Tibial nerve (tissue), 4 donors: ENCODE measurements around the gene XG. TPM values are rescaled to one million over a fixed set of nuclear protein-coding genes. Genes with fewer than 3 reads are reported as not detected.
"Not testable (repeated sequence)": the region's sequence is repeated elsewhere in the genome, so short reads cannot be mapped to it uniquely, and the experiment has no call there.

Experiments
- DNase-seq, 2 donors: peaks; one replicate each; pipeline ENCODE4 v3.0.0-alpha.2; 2019; ENCODE audit warnings: low spot score in 2 of 2
- H3K27ac ChIP-seq, 4 donors: fragments of 200-600 bp; sonication (generic) in 3 of 4; one replicate each; pipeline ENCODE4 v1.5.1; 2017 to 2019; ENCODE audit warnings: mild to moderate bottlenecking in 1 of 4
- H3K27me3 ChIP-seq, 2 donors: fragments of 200-600 bp; sonication (generic) in 1 of 2; one replicate each; pipeline versions ENCODE4 v1.5.1 to v1.6.0; 2017 to 2019
- H3K36me3 ChIP-seq, 3 donors: fragments of 200-600 bp; sonication (generic); one replicate each; pipeline ENCODE4 v1.5.1; 2018 to 2019
- H3K4me1 ChIP-seq, 4 donors: fragments of 200-600 bp; sonication (generic) in 3 of 4; one replicate each; pipeline ENCODE4 v1.5.1; 2017 to 2019
- H3K4me3 ChIP-seq, 4 donors: fragments of 200-600 bp; sonication (generic) in 3 of 4; one replicate each; pipeline ENCODE4 v1.5.1; 2017 to 2019; ENCODE audit warnings: mild to moderate bottlenecking in 1 of 4, moderate library complexity in 1 of 4
- H3K9me3 ChIP-seq, 4 donors: fragments of 200-600 bp; sonication (generic) in 3 of 4; one replicate each; pipeline ENCODE4 v1.5.1; 2017 to 2019
- CTCF ChIP-seq, 5 experiments: fragments of 200-600 bp in 3 of 5; fragments of 450-650 bp in 2 of 5; sonication (generic) in 3 of 5; IDR thresholded peaks; one replicate each; pipeline ENCODE4 v1.5.1; 2016 to 2019; ENCODE audit warnings: antibody characterized with exemption in 5 of 5, mild to moderate bottlenecking in 3 of 5, moderate library complexity in 2 of 5
- EP300 ChIP-seq, 2 donors: sonication (generic); formaldehyde crosslinking; IDR thresholded peaks; one replicate each; pipeline ENCODE4 v1.6.1; 2017; ENCODE audit warnings: antibody characterized with exemption in 2 of 2, mild to moderate bottlenecking in 1 of 2
- POLR2A ChIP-seq, 2 donors: fragments of 450-650 bp; IDR thresholded peaks; one replicate each; pipeline ENCODE4 v1.6.1; 2017; ENCODE audit warnings: antibody characterized with exemption in 2 of 2, mild to moderate bottlenecking in 2 of 2, moderate library complexity in 2 of 2
- WGBS, 2 donors: methylation state at CpG; one replicate each; pipeline ENCODE4 v1.1.5; 2018; 5-methylcytosine and 5-hydroxymethylcytosine counted together
- total RNA-seq, 4 donors: library from RNA; depleted of rRNA; stranded (reverse); fragments of >200 nt; gene quantifications; one replicate each; pipeline ENCODE4 v1.1.0, GENCODE V29; 2016

The XG gene
- total RNA-seq, 4 donors from 2014 or later: 1.2 to 5.1 (median 3.1) TPM

GRCh38 chrX:2774057-2774456 lies 22.2 kb downstream of the XG start:
- no peak overlapping the region for H3K4me3 ChIP-seq
- peaks cover 0 to 27% (median 2%) of the 10 kb centered on the region in 4 donors for H3K9me3 ChIP-seq
- no peak for DNase-seq
- H3K27ac ChIP-seq: no peak overlapping the region
- H3K4me1 ChIP-seq: no peaks in the 10 kb centered on the region
- H3K36me3 ChIP-seq: no peaks in the 10 kb centered on the region
- H3K27me3 ChIP-seq: no peaks in the 10 kb centered on the region
- TF ChIP-seq POLR2A (IDR thresholded peaks at IDR 0.05): no peak
- no peak for TF ChIP-seq CTCF (IDR thresholded peaks at IDR 0.05)
- TF ChIP-seq EP300 (IDR thresholded peaks at IDR 0.05): no peak
- 81 to 83% methylated on average over 5 of the region's 5 CpGs for WGBS, 2 donors

DNA sequence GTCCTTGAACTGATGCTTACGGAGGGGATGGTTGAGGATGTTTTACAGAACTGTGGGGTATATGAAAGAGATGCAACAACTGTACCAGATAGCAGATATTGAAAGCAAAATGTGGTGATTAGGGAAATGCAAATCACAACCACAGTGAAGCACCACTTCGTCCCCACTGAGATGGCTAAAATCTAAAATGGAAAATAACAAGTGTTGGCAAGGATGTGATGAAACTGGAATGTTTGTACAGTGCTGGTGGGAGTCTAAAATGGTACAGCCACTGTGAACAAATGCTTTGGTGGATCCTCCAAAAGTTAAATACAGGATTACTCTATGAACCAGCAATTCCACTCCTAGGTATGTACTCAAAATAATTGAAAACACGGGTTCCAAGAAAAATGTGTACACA lies 22.9 kb downstream of the XG start:
- Histone ChIP-seq H3K27me3 (no peaks in the 10 kb centered on the region), H3K4me3 (no peak overlapping the region), H3K27ac (no peak overlapping the region), H3K4me1 (no peaks in the 10 kb centered on the region), H3K9me3 (peaks cover 0 to 21% (median 2%) of the 10 kb centered on the region in 4 donors), H3K36me3 (no peaks in the 10 kb centered on the region)
- TF ChIP-seq CTCF (IDR thresholded peaks at IDR 0.05) (no peak), EP300 (IDR thresholded peaks at IDR 0.05) (no peak), POLR2A (IDR thresholded peaks at IDR 0.05) (no peak)
- DNase-seq: no peak
- 92 to 96% methylated on average over 3 of the region's 3 CpGs for WGBS, 2 donors

- not testable (repeated sequence) for H3K9me3 ChIP-seq, H3K4me3 ChIP-seq, H3K27ac ChIP-seq, H3K27me3 ChIP-seq, H3K4me1 ChIP-seq, DNase-seq, H3K36me3 ChIP-seq
- 58 to 59% methylated on average over 12 of the region's 12 CpGs for WGBS, 2 donors
Measured at GRCh38 chrX:2780472-2781225, 28.8 kb downstream of the XG start.

DNA sequence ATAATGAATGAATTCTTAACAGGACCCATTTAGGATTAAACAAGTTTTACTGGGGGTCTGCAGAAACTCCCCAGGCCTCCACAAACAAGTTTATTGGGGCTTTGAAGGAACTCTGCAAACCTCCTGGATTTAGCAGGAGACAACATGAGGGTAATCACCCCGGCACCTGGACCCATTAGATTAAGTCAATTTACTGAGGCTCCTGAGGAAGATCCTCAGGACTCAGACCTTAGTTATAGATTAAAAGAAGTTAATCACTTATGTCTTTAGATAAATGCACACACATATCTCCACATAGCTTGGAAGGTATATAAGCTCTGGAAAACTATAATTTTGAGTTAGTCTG lies 29.4 kb downstream of the XG start:
- H3K36me3 ChIP-seq: no peaks in the 10 kb centered on the region
- H3K4me1 ChIP-seq: no peaks in the 10 kb centered on the region
- no peak for DNase-seq
- no peak overlapping the region for H3K4me3 ChIP-seq
- H3K9me3 ChIP-seq: no peaks in the 10 kb centered on the region
- 84 to 93% methylated on average over 1 of the region's 1 CpG for WGBS, 2 donors
- no peak overlapping the region for H3K27ac ChIP-seq
- no peaks in the 10 kb centered on the region for H3K27me3 ChIP-seq
- TF ChIP-seq POLR2A (IDR thresholded peaks at IDR 0.05): no peak
- no peak for TF ChIP-seq EP300 (IDR thresholded peaks at IDR 0.05)
- TF ChIP-seq CTCF (IDR thresholded peaks at IDR 0.05): no peak

GRCh38 chrX:2781698-2782097 lies 29.9 kb downstream of the XG start:
- TF ChIP-seq CTCF (IDR thresholded peaks at IDR 0.05) (no peak), POLR2A (IDR thresholded peaks at IDR 0.05) (no peak), EP300 (IDR thresholded peaks at IDR 0.05) (no peak)
- H3K27ac ChIP-seq: no peak overlapping the region
- 31 to 35% methylated on average over 6 of the region's 6 CpGs for WGBS, 2 donors
- H3K4me3 ChIP-seq: no peak overlapping the region
- H3K36me3 ChIP-seq: no peaks in the 10 kb centered on the region
- H3K9me3 ChIP-seq: no peaks in the 10 kb centered on the region
- no peaks in the 10 kb centered on the region for H3K27me3 ChIP-seq
- DNase-seq: no peak
- no peaks in the 10 kb centered on the region for H3K4me1 ChIP-seq

DNA sequence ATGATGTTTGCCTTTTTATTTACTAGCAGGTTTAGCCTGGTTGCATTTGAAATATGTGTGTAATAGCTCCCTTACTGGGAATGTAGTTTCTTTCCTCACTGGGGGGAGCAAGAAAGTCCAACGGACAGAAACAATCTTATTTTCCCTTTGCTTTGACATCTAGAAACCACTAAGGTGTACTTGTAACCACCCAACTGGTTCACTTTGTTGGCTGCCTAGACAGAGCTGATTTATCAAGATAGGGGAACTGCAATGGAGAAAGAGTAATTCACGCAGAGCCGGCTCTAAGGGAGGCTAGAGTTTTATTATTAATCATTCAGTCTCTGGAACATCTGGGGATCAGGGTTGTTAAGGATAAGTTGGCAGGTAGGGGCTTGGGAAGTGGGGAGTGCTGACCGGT lies 30.3 kb downstream of the XG start:
- H3K9me3 ChIP-seq: no peaks in the 10 kb centered on the region
- no peak for DNase-seq
- 42 to 49% methylated on average over 4 of the region's 4 CpGs for WGBS, 2 donors
- no peak overlapping the region for H3K27ac ChIP-seq
- H3K27me3 ChIP-seq: no peaks in the 10 kb centered on the region
- H3K4me1 ChIP-seq: no peaks in the 10 kb centered on the region
- no peak overlapping the region for H3K4me3 ChIP-seq
- no peaks in the 10 kb centered on the region for H3K36me3 ChIP-seq
- TF ChIP-seq POLR2A (IDR thresholded peaks at IDR 0.05): no peak
- no peak for TF ChIP-seq CTCF (IDR thresholded peaks at IDR 0.05)
